Neural cell (in vitro differentiated cells): ENCODE measurements around the gene B4GALT2.

Experiments
- EP300 ChIP-seq: fragments of 450-650 bp; conservative IDR thresholded peaks from 2 replicates; pipeline ENCODE4 v1.6.1; 2014; ENCODE audit warnings: antibody characterized with exemption, mild to moderate bottlenecking, moderate library complexity; ENCODE audit not compliant: poor library complexity, severe bottlenecking
- EZH2 ChIP-seq: fragments of 200-600, 300-800 bp; shearing (Covaris generic), sonication (generic); IDR thresholded peaks from 2 replicates; pipeline ENCODE4 v1.6.1; 2014; ENCODE audit warnings: antibody characterized with exemption, low read length, borderline replicate concordance, mild to moderate bottlenecking; ENCODE audit not compliant: insufficient read depth, poor library complexity, severe bottlenecking
- MXI1 ChIP-seq: fragments of 450-650 bp; conservative IDR thresholded peaks from 2 replicates; pipeline ENCODE4 v1.6.1; 2014; ENCODE audit warnings: antibody characterized with exemption, mild to moderate bottlenecking; ENCODE audit not compliant: poor library complexity, severe bottlenecking
- POLR2AphosphoS5 ChIP-seq: IDR thresholded peaks from 2 replicates; pipeline ENCODE4 v1.6.1; 2012
- TAF1 ChIP-seq: IDR thresholded peaks from 2 replicates; pipeline ENCODE4 v1.6.1; 2012; ENCODE audit warnings: low read depth
- TF ChIP-seq, protein P1 (sequence below): fragments of 450-650 bp; IDR thresholded peaks from 2 replicates; pipeline ENCODE4 v1.5.1; 2014; ENCODE audit warnings: antibody characterized with exemption, mild to moderate bottlenecking, moderate library complexity; ENCODE audit not compliant: poor library complexity, severe bottlenecking

DNA sequence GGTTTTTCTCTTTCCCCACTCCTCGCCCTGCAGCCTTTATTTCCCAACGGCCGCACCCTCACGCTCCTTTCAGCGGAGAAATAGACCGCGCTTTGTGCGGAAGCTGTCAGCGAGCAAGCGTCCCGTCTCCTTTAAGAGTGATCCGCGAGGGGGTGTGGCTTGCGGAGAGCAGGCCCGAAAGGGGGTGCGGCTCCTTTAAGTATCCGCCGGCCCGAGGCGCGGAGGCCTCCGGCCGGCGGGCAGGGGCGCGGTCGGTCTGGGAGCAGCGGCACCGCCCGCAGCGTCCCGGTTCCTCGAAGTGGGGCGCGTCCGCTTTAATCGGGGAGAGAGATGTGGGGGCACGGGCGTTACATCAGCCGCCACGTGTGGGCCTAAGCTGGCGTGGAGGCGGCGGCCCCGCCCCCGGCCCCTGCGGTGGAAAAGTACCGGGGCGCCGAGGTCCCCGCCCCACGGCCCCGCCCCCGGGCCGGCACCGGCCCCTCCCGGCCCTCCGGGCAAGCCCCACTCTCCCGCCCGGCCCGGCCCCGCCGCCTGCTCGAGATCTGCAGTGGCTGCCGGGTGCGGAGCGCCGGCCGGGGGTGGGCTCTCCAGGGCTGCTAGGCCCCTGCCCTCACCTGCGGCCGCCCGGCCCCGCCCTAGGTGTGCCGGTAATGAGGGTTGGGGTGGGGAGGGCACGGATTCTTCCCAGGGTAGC lies 51.0 kb downstream of the B4GALT2 start:
- TF ChIP-seq, protein P1, sequence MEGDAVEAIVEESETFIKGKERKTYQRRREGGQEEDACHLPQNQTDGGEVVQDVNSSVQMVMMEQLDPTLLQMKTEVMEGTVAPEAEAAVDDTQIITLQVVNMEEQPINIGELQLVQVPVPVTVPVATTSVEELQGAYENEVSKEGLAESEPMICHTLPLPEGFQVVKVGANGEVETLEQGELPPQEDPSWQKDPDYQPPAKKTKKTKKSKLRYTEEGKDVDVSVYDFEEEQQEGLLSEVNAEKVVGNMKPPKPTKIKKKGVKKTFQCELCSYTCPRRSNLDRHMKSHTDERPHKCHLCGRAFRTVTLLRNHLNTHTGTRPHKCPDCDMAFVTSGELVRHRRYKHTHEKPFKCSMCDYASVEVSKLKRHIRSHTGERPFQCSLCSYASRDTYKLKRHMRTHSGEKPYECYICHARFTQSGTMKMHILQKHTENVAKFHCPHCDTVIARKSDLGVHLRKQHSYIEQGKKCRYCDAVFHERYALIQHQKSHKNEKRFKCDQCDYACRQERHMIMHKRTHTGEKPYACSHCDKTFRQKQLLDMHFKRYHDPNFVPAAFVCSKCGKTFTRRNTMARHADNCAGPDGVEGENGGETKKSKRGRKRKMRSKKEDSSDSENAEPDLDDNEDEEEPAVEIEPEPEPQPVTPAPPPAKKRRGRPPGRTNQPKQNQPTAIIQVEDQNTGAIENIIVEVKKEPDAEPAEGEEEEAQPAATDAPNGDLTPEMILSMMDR, result no peak
- no peak for TF ChIP-seq EZH2
- peak; percentile 96 for TF ChIP-seq MXI1
- peak; percentile 81 for TF ChIP-seq TAF1
- TF ChIP-seq POLR2AphosphoS5, result peak; percentile 67
- peak; percentile 50 for TF ChIP-seq EP300
